MM.1S (cell line): ENCODE measurements around the gene SCFD2.

Experiments
- EZH2 ChIP-seq: fragments of 300-600 bp; sonication (generic); optimal IDR thresholded peaks from 2 replicates; pipeline ENCODE3; 2017; ENCODE audit warnings: low read depth, mild to moderate bottlenecking, antibody characterized with exemption, low read length, mixed read lengths
- EZH2phosphoT487 ChIP-seq: fragments of 300-600 bp; sonication (generic); IDR thresholded peaks from 2 replicates; pipeline ENCODE4 v1.6.1; 2018; ENCODE audit warnings: antibody characterized with exemption, low read length
- TF ChIP-seq, protein P1 (sequence below): fragments of 300-600 bp; sonication (generic); IDR thresholded peaks from 2 replicates; pipeline ENCODE4 v1.5.1; 2016; ENCODE audit warnings: antibody characterized with exemption, low read length, mixed read lengths

DNA sequence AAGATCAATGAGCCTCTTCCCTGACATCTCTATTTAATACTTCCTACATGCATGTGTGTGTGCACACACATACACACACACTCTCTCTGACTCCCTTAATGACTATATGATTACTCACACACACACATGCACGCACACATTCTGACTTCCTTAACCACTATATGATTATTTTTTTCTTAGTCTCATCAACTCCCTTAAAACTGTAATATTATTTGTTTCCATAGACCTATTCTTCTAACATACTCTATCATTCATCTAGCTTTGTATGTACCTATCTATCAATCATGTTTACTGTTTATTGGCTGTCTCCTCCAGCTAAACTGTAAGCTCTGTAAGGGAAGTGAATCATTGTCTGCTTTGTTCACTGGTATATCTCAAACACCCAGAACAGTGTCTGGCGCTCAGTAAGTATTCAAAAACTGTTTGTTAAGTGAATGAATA is 267.2 kb downstream of the SCFD2 start:
- TF ChIP-seq EZH2, result no peak
- TF ChIP-seq, protein P1, sequence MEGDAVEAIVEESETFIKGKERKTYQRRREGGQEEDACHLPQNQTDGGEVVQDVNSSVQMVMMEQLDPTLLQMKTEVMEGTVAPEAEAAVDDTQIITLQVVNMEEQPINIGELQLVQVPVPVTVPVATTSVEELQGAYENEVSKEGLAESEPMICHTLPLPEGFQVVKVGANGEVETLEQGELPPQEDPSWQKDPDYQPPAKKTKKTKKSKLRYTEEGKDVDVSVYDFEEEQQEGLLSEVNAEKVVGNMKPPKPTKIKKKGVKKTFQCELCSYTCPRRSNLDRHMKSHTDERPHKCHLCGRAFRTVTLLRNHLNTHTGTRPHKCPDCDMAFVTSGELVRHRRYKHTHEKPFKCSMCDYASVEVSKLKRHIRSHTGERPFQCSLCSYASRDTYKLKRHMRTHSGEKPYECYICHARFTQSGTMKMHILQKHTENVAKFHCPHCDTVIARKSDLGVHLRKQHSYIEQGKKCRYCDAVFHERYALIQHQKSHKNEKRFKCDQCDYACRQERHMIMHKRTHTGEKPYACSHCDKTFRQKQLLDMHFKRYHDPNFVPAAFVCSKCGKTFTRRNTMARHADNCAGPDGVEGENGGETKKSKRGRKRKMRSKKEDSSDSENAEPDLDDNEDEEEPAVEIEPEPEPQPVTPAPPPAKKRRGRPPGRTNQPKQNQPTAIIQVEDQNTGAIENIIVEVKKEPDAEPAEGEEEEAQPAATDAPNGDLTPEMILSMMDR, result no peak
- TF ChIP-seq EZH2phosphoT487, result no peak
